OCI-LY3 (cell line): ENCODE measurements around the gene PRUNE2.
A peak's percentile ranks its signal among the peaks of the same experiment; 100 is the strongest.

Source experiments
- H2AFZ ChIP-seq: fragments of 200-600, 300-600 bp; shearing (Covaris generic); 2 replicates; pipeline ENCODE4 v1.6.0; 2014; ENCODE audit warnings: antibody characterized with exemption, low read depth, low read length
- H3K27ac ChIP-seq: fragments of 200-600, 300-600 bp; sonication (generic); 2 replicates; pipeline ENCODE4 v1.5.1; 2014; ENCODE audit warnings: mild to moderate bottlenecking, low read length, moderate library complexity, mixed read lengths
- H3K27me3 ChIP-seq: fragments of 200-600, 300-600 bp; sonication (generic); 2 replicates; pipeline ENCODE4 v1.6.1; 2014; ENCODE audit warnings: low read depth, low read length, mixed read lengths
- H3K36me3 ChIP-seq: fragments of 200-600, 300-600 bp; sonication (generic); replicated peaks from 2 replicates; pipeline ENCODE3; 2014; ENCODE audit warnings: low read depth, low read length, mixed read lengths
- H3K4me1 ChIP-seq: fragments of 300-600, 200-600 bp; sonication (generic); 2 replicates; pipeline ENCODE4 v1.6.1; 2014; ENCODE audit warnings: low read length, mixed read lengths
- H3K4me2 ChIP-seq: fragments of 200-600, 300-600 bp; sonication (generic); 2 replicates; pipeline ENCODE4 v1.6.1; 2014; ENCODE audit warnings: low read length, mixed read lengths
- H3K4me3 ChIP-seq: fragments of 300-600, 200-600 bp; sonication (generic); 2 replicates; pipeline ENCODE4 v1.5.1; 2014; ENCODE audit warnings: antibody characterized with exemption, mild to moderate bottlenecking, low read length, moderate library complexity
- H3K79me2 ChIP-seq: fragments of 300-600, 200-600 bp; shearing (Covaris generic); 2 replicates; pipeline ENCODE4 v1.6.1; 2014; ENCODE audit warnings: mild to moderate bottlenecking, low read length, mixed read lengths
- H3K9ac ChIP-seq: fragments of 300-600, 200-600 bp; shearing (Covaris generic); 2 replicates; pipeline ENCODE4 v1.6.0; 2014; ENCODE audit warnings: mild to moderate bottlenecking, low read length, moderate library complexity
- H3K9me3 ChIP-seq: fragments of 200-600, 300-600 bp; shearing (Covaris generic); 2 replicates; pipeline ENCODE4 v1.6.1; 2014; ENCODE audit warnings: low read length, mixed read lengths; ENCODE audit not compliant: insufficient read depth
- H4K20me1 ChIP-seq: fragments of 200-600, 300-600 bp; sonication (generic); 2 replicates; pipeline ENCODE4 v1.6.1; 2016; ENCODE audit warnings: low read length, mixed read lengths; ENCODE audit not compliant: insufficient read depth
- CTCF ChIP-seq: fragments of 200-600, 300-600 bp; sonication (generic); IDR thresholded peaks from 2 replicates; pipeline ENCODE4 v1.5.1; 2014; ENCODE audit warnings: antibody characterized with exemption, low read length, low read depth
- EZH2phosphoT487 ChIP-seq: fragments of 200-600 bp; shearing (Covaris generic); IDR thresholded peaks from 2 replicates; pipeline ENCODE4 v1.6.1; 2018; ENCODE audit warnings: antibody characterized with exemption, mixed run types, low read depth

Gene PRUNE2

DNA sequence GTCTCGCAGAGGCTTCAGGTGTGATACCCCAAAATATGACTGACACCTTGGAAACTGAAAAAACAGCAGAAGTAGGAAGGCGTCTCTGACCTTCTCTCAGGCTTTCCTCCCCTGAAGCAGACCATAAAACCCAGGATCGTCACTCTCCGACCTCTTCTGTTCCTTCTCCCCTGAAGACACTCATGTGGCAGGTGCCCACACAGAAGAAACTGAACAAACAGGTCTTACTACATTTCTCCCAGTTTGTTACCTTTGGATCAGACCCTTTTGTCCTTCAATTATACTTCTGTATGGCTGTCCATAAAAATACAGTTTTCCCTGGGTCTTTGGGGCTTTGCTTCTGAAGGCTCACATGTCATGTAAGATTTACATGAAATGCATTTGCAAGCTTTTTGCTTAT is 10.3 kb upstream of the PRUNE2 start:
- Histone ChIP-seq H3K27ac (no peak overlapping the region), H3K36me3 (no peaks in the 10 kb centered on the region), H3K4me1 (peaks cover 25% of the 10 kb centered on the region), H3K9me3 (no peaks in the 10 kb centered on the region), H2AFZ (no peak overlapping the region), H3K4me2 (no peak overlapping the region), H3K79me2 (no peaks in the 10 kb centered on the region), H4K20me1 (no peaks in the 10 kb centered on the region), H3K4me3 (no peak overlapping the region), H3K27me3 (no peaks in the 10 kb centered on the region), H3K9ac (no peak overlapping the region)
- TF ChIP-seq CTCF (no peak), EZH2phosphoT487 (no peak)

GRCh38 chr9:76913467-76913866 is 7.6 kb upstream of the PRUNE2 start:
- Histone ChIP-seq H3K4me1 (peaks cover 25% of the 10 kb centered on the region), H2AFZ (no peak overlapping the region), H3K4me3 (no peak overlapping the region), H3K27me3 (no peaks in the 10 kb centered on the region), H3K4me2 (peak overlapping the region; percentile 65; the same call in 1 of the 2 replicates), H3K36me3 (no peaks in the 10 kb centered on the region), H3K9me3 (no peaks in the 10 kb centered on the region), H3K27ac (no peak overlapping the region), H3K9ac (no peak overlapping the region), H3K79me2 (no peaks in the 10 kb centered on the region), H4K20me1 (no peaks in the 10 kb centered on the region)
- no peak for TF ChIP-seq CTCF
- no peak for TF ChIP-seq EZH2phosphoT487

GRCh38 chr9:76912636-76913275 is 6.8 kb upstream of the PRUNE2 start:
- peaks cover 25% of the 10 kb centered on the region for H3K4me1 ChIP-seq
- H3K4me2 ChIP-seq: peak overlapping the region; percentile 65
- no peaks in the 10 kb centered on the region for H3K79me2 ChIP-seq
- TF ChIP-seq EZH2phosphoT487 (no peak), CTCF (no peak)
- H3K36me3 ChIP-seq: no peaks in the 10 kb centered on the region
- no peaks in the 10 kb centered on the region for H3K9me3 ChIP-seq
- H3K9ac ChIP-seq: peak overlapping the region; percentile 7; the same call in 1 of the 2 replicates
- H3K27ac ChIP-seq: peak overlapping the region; percentile 36
- H2AFZ ChIP-seq: peak overlapping the region; percentile 48; the same call in 1 of the 2 replicates
- no peaks in the 10 kb centered on the region for H3K27me3 ChIP-seq
- H4K20me1 ChIP-seq: no peaks in the 10 kb centered on the region
- no peak overlapping the region for H3K4me3 ChIP-seq

DNA sequence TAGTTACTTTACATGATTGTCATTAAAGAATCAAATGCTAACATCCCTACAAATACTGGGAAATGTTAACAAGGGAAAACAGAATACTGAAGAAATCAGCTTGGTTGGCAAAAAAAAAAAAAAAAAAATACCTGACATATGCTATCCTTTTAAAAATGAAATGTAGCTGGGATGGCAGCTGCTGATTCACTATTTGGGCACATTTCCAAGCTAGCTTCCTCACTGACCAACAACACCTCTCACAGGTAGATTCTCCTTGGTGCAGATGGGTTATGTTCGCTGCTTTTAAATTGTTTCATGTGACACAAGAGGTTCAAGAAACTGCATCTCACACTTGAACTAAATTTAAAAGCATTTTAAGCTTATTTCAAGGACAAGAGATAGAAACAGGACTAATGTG is 6.1 kb upstream of the PRUNE2 start:
- peaks cover 25% of the 10 kb centered on the region for H3K4me1 ChIP-seq
- H3K27me3 ChIP-seq: no peaks in the 10 kb centered on the region
- no peaks in the 10 kb centered on the region for H3K36me3 ChIP-seq
- peak overlapping the region; percentile 36; the same call in 1 of the 2 replicates for H3K27ac ChIP-seq
- H3K4me2 ChIP-seq: no peak overlapping the region
- no peak for TF ChIP-seq EZH2phosphoT487
- no peak for TF ChIP-seq CTCF
- H3K9me3 ChIP-seq: no peaks in the 10 kb centered on the region
- no peaks in the 10 kb centered on the region for H3K79me2 ChIP-seq
- H3K4me3 ChIP-seq: no peak overlapping the region
- H3K9ac ChIP-seq: no peak overlapping the region
- no peak overlapping the region for H2AFZ ChIP-seq
- no peaks in the 10 kb centered on the region for H4K20me1 ChIP-seq
